DOHH2 (cell line): ENCODE data around the gene YRDC.
A peak's percentile ranks its signal among the peaks of the same experiment; 100 is the strongest.

Experiments
- CTCF ChIP-seq: fragments of 200-600 bp; sonication (generic); IDR thresholded peaks from one replicate; pipeline ENCODE4 v1.5.1; 2014; ENCODE audit warnings: antibody characterized with exemption, mild to moderate bottlenecking, low read depth, low read length; ENCODE audit not compliant: poor library complexity, severe bottlenecking
- EZH2phosphoT487 ChIP-seq: fragments of 200-600 bp; sonication (generic); IDR thresholded peaks from 2 replicates; pipeline ENCODE4 v1.6.1; 2017; ENCODE audit warnings: borderline replicate concordance, mild to moderate bottlenecking, antibody characterized with exemption, low read length, moderate library complexity, mixed read lengths

- peak; percentile 91 for TF ChIP-seq CTCF
- no peak for TF ChIP-seq EZH2phosphoT487
Measured at GRCh38 chr1:37811027-37811655, 3.1 kb upstream of the YRDC start.
